WI38 (cell line): ENCODE results near the gene TBCD.

ENCODE experiments used
- H3K4me3 ChIP-seq: 2 replicates; pipeline ENCODE4 v1.5.1; 2011; ENCODE audit warnings: low read depth, mild to moderate bottlenecking, control low read depth, low read length
- TF ChIP-seq, protein P1 (sequence below): IDR thresholded peaks from 2 replicates; pipeline ENCODE4 v1.5.1; 2012; ENCODE audit warnings: low read depth, mild to moderate bottlenecking, control low read depth, low read length

Gene TBCD

GRCh38 chr17:82837586-82838320 is 85.9 kb downstream of the TBCD start:
- TF ChIP-seq, protein P1, sequence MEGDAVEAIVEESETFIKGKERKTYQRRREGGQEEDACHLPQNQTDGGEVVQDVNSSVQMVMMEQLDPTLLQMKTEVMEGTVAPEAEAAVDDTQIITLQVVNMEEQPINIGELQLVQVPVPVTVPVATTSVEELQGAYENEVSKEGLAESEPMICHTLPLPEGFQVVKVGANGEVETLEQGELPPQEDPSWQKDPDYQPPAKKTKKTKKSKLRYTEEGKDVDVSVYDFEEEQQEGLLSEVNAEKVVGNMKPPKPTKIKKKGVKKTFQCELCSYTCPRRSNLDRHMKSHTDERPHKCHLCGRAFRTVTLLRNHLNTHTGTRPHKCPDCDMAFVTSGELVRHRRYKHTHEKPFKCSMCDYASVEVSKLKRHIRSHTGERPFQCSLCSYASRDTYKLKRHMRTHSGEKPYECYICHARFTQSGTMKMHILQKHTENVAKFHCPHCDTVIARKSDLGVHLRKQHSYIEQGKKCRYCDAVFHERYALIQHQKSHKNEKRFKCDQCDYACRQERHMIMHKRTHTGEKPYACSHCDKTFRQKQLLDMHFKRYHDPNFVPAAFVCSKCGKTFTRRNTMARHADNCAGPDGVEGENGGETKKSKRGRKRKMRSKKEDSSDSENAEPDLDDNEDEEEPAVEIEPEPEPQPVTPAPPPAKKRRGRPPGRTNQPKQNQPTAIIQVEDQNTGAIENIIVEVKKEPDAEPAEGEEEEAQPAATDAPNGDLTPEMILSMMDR = no peak
- H3K4me3 ChIP-seq = no peak overlapping the region

GRCh38 chr17:82838386-82839063 is 86.7 kb downstream of the TBCD start:
- TF ChIP-seq, protein P1 = no peak
- H3K4me3 ChIP-seq = no peak overlapping the region

DNA sequence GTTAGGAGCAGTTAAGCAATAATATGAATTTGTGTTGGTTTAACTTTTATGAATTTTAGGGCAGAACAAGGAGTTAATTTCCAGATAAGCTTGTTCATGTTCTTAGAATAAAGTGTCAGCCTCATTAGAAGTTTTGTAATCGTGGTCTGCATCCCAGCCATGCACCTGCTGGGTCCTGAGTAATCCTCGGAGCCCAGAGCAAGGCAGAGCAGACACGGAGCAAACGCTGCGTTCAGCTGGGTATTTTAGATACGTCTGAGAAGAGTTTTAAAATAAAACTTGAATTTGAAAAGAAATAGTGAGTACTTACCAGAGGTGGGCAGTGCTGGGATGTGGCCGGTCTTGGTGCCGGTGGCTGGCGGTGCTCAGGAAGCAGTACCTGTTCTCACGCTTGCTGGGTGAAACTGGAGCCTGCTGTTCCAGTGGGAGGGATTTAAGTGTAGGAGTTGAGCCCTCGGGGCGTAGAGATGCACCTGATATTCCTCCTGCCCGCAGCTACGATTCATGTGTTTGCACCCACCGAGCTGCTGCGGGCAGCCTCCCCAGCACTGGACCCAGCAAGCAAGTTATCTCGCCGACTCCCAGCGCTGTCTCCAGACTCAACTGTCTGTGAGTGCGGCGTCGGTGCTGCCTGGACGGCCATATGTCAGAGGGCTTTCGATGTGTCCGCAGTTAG is 87.9 kb downstream of the TBCD start, which contains the start of gene ZNF750:
TSS of gene ZNF750 (minus strand) at position 406 of the 676 bp plus-strand sequence. CDS start 7,568 bp downstream, outside the sequence.
- TF ChIP-seq, protein P1 = no peak
- no peak within 1 kb of the TSS for H3K4me3 ChIP-seq

GRCh38 chr17:82840431-82840831 is 88.6 kb downstream of the TBCD start:
- H3K4me3 ChIP-seq = no peak overlapping the region
- TF ChIP-seq, protein P1 = no peak

DNA sequence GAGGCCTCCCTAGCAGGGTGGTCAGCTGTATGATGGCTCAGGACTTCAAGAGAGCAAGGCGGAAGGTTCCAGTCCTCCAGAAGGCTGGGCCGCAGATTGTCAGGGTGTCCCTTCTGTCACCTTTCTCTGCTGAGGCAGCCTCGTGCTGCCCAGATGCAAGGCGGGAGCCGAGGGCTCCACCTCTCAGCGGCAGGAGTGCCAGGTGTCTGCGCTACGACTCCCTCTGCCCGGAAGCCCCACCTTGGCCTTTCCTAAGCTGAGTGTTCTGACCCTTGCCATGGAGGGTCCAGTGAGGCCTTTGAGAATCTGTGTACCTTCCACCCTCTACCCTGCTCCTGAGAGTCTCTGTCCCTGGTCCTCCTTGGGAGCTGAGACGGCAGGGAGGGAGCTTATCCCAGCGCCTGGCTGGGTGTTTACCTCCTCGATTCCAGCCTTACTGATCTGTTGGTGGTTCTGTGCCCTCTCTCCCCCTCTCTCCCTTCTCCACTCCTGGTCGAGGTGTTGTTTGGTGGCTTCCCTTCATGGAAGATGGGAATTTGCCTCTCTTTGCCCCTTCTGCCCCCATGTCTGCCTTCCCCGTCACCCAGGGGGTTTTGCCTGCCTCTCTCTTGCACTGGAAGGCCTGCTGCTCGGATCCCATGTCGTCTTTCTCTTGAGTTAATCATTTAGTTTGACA is 90.2 kb downstream of the TBCD start:
- TF ChIP-seq, protein P1 = no peak
- no peak overlapping the region for H3K4me3 ChIP-seq

DNA sequence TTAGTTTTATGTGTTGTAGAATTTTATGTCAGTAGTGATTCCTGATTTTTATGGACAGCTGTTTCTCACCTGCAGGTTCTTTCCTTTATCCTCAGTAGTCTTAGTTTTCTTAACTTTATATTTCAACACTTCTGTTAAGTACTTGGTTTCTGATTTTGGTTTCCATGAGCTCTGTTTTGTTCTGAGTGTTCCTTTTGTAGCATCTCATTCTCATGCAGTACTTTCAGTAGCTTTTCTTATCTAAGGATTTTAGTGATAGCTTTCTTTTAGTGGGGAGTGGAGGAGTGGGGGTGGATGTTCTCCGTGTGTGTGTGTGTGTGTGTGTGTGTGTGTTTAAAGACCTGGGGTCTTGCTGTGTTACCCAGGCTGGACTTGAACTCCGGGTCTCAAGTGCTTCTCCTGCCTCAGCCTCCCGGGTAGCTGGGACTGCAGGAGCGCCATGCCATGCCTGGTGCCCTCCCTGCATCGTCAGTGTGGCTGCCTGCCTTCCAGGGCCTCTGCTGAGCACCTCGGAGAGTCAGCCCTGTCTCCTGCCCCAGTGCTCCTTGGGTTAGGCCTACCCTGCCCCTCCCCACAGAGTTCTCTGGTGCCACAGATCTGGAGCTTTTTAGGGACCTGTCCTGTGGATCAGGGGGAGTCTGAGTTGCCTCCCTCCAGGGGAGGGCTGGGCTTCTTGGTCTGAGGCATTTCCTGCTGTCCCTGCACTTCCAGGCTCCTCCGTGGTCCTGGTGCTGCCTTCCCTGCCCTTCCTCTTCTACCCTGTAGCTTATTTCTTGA is 92.2 kb downstream of the TBCD start:
- H3K4me3 ChIP-seq = no peak overlapping the region
- TF ChIP-seq, protein P1 = no peak
